Osteoblast (primary cell): ENCODE data around the gene HDAC2. TPM values are rescaled to one million over a fixed set of nuclear protein-coding genes. Genes with fewer than 3 reads are reported as not detected.

Experiments used
- DNase-seq: peaks from one replicate; pipeline ENCODE4 v3.0.0; 2011; ENCODE audit warnings: low spot score, mixed read lengths; ENCODE audit not compliant: insufficient read length; ENCODE audit errors: missing footprints
- H2AFZ ChIP-seq: 2 replicates; pipeline ENCODE4 v1.6.0; 2011; ENCODE audit warnings: mild to moderate bottlenecking, low read length
- H3K27ac ChIP-seq: 2 replicates; pipeline ENCODE4 v1.5.1; 2011; ENCODE audit warnings: mild to moderate bottlenecking, low read depth, low read length, moderate library complexity
- H3K27me3 ChIP-seq: 2 replicates; pipeline ENCODE4 v1.6.0; 2012; ENCODE audit warnings: mild to moderate bottlenecking, control low read depth, inconsistent platforms, low read length, moderate library complexity; ENCODE audit not compliant: insufficient read depth
- H3K36me3 ChIP-seq: 2 replicates; pipeline ENCODE4 v1.5.1; 2011; ENCODE audit warnings: mild to moderate bottlenecking, low read length, control low read depth, moderate library complexity; ENCODE audit not compliant: insufficient read depth
- H3K4me1 ChIP-seq: 2 replicates; pipeline ENCODE4 v1.5.1; 2011; ENCODE audit warnings: mild to moderate bottlenecking, low read length, control low read depth, moderate library complexity; ENCODE audit not compliant: insufficient read depth
- H3K4me2 ChIP-seq: 2 replicates; pipeline ENCODE4 v1.6.0; 2011; ENCODE audit warnings: mild to moderate bottlenecking, low read length; ENCODE audit not compliant: insufficient read depth
- H3K4me3 ChIP-seq: fragments of 200-600 bp; sonication (generic); 3 replicates; pipeline ENCODE4 v1.5.1; 2012; ENCODE audit warnings: mild to moderate bottlenecking, low read length, inconsistent platforms; ENCODE audit not compliant: insufficient read depth
- H3K79me2 ChIP-seq: 2 replicates; pipeline ENCODE4 v1.6.0; 2012; ENCODE audit warnings: mild to moderate bottlenecking, low read length, control low read depth, inconsistent platforms; ENCODE audit not compliant: insufficient read depth
- H3K9me3 ChIP-seq: 2 replicates; pipeline ENCODE4 v1.5.1; 2011; ENCODE audit warnings: low read depth, low read length, control low read depth
- H4K20me1 ChIP-seq: 2 replicates; pipeline ENCODE4 v1.6.0; 2012; ENCODE audit warnings: mild to moderate bottlenecking, low read length, control low read depth; ENCODE audit not compliant: insufficient read depth
- CTCF ChIP-seq: IDR thresholded peaks from 2 replicates; pipeline ENCODE4 v1.5.1; 2011; ENCODE audit warnings: mild to moderate bottlenecking, low read depth, low read length, moderate library complexity; ENCODE audit errors: extremely low read depth
- total RNA-seq: library from RNA; depleted of rRNA; stranded (reverse); fragments of >200 nt; gene quantifications from 2 replicates; pipeline ENCODE4 v1.2.3, GENCODE V29; 2012

The HDAC2 gene
- total RNA-seq, 1 donor: 57.2 TPM

GRCh38 chr6:113908801-113909200 is 62.1 kb downstream of the HDAC2 start:
- no peaks in the 10 kb centered on the region for H3K9me3 ChIP-seq
- H4K20me1 ChIP-seq: no peaks in the 10 kb centered on the region
- no peaks in the 10 kb centered on the region for H3K79me2 ChIP-seq
- no peak overlapping the region for H3K4me3 ChIP-seq
- H3K27me3 ChIP-seq: no peaks in the 10 kb centered on the region
- DNase-seq: no peak
- TF ChIP-seq CTCF: no peak
- peak overlapping the region; percentile 29 for H2AFZ ChIP-seq
- peak overlapping the region; percentile 71 for H3K27ac ChIP-seq
- H3K36me3 ChIP-seq: no peaks in the 10 kb centered on the region
- peak overlapping the region; percentile 56 for H3K4me2 ChIP-seq
- peaks cover 9% of the 10 kb centered on the region for H3K4me1 ChIP-seq

GRCh38 chr6:113907102-113907815 is 63.7 kb downstream of the HDAC2 start:
- Histone ChIP-seq H3K9me3 (no peaks in the 10 kb centered on the region), H3K79me2 (no peaks in the 10 kb centered on the region), H3K27ac (no peak overlapping the region), H3K4me1 (peaks cover 9% of the 10 kb centered on the region), H3K36me3 (no peaks in the 10 kb centered on the region), H3K4me3 (no peak overlapping the region), H3K27me3 (no peaks in the 10 kb centered on the region), H2AFZ (no peak overlapping the region), H3K4me2 (no peak overlapping the region), H4K20me1 (no peaks in the 10 kb centered on the region)
- TF ChIP-seq CTCF: no peak
- no peak for DNase-seq

- DNase-seq: peak; percentile 58
- H3K4me2 ChIP-seq: peak overlapping the region; percentile 28
- H3K9me3 ChIP-seq: no peaks in the 10 kb centered on the region
Measured at GRCh38 chr6:113903666-113904330, 67.2 kb downstream of the HDAC2 start.

More at GRCh38 chr6:113903666-113904330, 67.2 kb downstream of the HDAC2 start:
- no peaks in the 10 kb centered on the region for H3K79me2 ChIP-seq
- no peak overlapping the region for H3K4me3 ChIP-seq
- H3K36me3 ChIP-seq: no peaks in the 10 kb centered on the region
- H2AFZ ChIP-seq: peak overlapping the region; percentile 57
- no peaks in the 10 kb centered on the region for H4K20me1 ChIP-seq
- H3K4me1 ChIP-seq: peaks cover 14% of the 10 kb centered on the region
- H3K27ac ChIP-seq: no peak overlapping the region
- H3K27me3 ChIP-seq: no peaks in the 10 kb centered on the region
- no peak for TF ChIP-seq CTCF
